IPS-18c (cell line): ENCODE results near the gene RABGEF1.

Source experiments
- H3K4me3 ChIP-seq: 2 replicates; pipeline ENCODE4 v1.7.0; 2013; ENCODE audit warnings: low read depth, mild to moderate bottlenecking, low read length, moderate library complexity; ENCODE audit not compliant: insufficient read depth
- H3K9me3 ChIP-seq: one replicate; pipeline ENCODE4 v1.6.1; 2013; ENCODE audit warnings: mild to moderate bottlenecking, low read length, moderate library complexity; ENCODE audit not compliant: control insufficient read depth, insufficient read depth

RABGEF1 gene

GRCh38 chr7:66859794-66860645 is 119.5 kb downstream of the RABGEF1 start:
- H3K4me3 ChIP-seq = no peak overlapping the region
- H3K9me3 ChIP-seq = no peaks in the 10 kb centered on the region

- no peaks in the 10 kb centered on the region for H3K9me3 ChIP-seq
- no peak overlapping the region for H3K4me3 ChIP-seq
Measured at GRCh38 chr7:66860767-66861166, 120.2 kb downstream of the RABGEF1 start.
